HG03575 (cell line): ENCODE data around the gene IL5RA.
A peak's percentile ranks its signal among the peaks of the same experiment; 100 is the strongest.

Experiments
- ATAC-seq: cut with Tn5 transposase; IDR thresholded peaks from one replicate; pipeline ENCODE4 v1.9.1; 2021; ENCODE audit not compliant: unreplicated experiment, insufficient number of reproducible peaks, low FRiP score; ENCODE audit errors: extremely low read depth

IL5RA gene

GRCh38 chr3:3074551-3075257 lies 35.5 kb downstream of the IL5RA start:
- no peak for ATAC-seq

GRCh38 chr3:3071136-3071535 lies 39.0 kb downstream of the IL5RA start:
- ATAC-seq = no peak

GRCh38 chr3:3069723-3070122 lies 40.5 kb downstream of the IL5RA start:
- no peak for ATAC-seq

- ATAC-seq = no peak
Measured at GRCh38 chr3:3068358-3068881, 41.8 kb downstream of the IL5RA start.

DNA sequence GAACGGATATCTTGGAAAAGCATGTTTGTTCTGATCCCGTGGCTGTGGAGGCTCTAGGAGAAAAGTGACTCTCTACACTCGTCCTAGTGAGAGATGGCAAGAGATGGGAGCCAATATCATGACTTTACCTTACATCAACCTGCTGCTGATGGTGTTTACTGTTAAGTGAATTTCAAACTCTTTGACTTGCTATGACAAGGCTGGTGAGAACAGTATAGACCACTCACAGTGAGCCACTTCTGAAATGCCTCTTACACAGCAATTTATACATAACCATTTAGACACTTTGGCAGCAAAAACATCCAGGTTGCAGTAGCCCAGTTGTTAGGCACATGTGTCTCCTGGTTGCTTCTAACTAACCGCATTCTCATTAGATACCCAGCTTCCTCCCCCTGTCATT lies 43.3 kb downstream of the IL5RA start:
- no peak for ATAC-seq

GRCh38 chr3:3066378-3066777 lies 43.8 kb downstream of the IL5RA start:
- ATAC-seq = no peak

DNA sequence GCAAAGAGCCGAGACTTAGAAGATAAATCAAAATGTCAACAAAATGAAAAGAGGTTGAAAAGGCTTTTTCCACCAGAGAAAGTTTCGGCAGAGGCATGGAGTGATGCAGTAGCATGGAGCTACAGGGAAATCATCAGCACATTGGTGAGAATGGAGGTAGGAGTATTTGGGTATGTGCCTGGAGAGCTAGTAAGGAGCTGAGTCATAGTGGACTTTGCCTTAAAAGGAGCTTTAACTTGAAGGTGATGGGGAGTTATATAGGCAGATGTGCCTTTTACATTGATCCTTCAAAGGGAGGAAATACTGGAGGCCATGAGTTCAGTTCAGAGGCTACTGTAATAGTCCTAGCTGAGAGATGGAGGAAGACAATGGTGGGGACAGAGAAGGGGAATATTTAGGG lies 44.3 kb downstream of the IL5RA start:
- ATAC-seq = no peak

DNA sequence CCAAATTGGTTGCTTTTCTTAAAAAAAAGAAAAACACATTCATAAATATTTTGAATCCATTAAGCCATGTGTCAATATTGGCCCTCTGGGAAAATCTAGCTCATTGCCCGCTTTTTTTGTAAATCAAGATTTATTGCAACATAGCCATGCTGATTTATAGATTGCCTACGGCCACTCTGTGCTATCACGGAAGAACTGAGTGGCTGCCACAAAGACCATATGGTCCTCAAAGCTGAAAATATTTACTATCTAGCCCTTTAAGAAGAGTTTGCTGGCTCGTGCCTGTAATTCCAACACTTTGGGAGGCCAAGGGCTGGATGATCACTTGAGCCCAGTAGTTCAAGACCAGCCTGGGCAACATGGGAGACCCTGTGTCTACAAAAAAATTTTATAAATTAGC lies 45.9 kb downstream of the IL5RA start:
- no peak for ATAC-seq

- no peak for ATAC-seq
Measured at GRCh38 chr3:3059645-3060044, 50.5 kb downstream of the IL5RA start.

- no peak for ATAC-seq
Measured at GRCh38 chr3:3053974-3054373, 56.2 kb downstream of the IL5RA start.

DNA sequence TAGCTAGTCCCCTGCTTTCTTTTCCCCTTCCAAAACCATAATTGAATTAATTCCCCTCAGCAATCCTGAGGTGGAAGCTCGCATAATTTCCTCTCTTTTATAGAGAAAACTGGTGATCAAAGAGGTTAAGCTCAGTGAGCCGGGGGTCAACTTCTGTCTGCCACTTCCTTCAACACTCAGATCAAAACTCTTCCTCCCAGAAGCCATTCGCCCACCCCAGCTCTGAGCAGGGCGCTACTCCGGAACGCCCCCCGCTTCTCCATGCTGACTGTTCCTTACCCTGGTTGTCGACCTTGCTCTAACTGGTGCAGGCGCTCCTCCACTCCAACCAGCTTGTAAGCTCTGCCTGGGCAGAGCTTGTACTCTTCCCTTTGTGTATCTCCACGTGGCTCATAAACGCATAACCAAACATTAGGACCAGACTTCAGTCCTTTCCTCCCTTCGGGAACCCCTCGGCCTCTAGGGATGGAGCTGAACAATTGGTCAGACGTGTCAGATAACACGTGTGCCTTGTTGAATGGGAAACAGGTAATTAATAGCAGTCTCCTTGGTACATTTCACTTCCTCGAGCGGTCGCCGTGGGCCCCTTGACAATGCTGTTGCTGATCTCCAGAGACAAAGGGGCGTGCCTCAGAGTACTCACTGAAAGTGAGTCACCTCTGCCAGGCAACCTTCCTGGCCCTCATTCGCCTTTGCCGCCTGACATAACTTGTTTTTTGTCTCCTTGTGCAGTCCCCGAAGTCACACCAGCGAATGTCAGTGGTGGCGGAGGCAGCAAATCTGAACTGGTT lies 71.8 kb downstream of the IL5RA start:
- no peak for ATAC-seq

DNA sequence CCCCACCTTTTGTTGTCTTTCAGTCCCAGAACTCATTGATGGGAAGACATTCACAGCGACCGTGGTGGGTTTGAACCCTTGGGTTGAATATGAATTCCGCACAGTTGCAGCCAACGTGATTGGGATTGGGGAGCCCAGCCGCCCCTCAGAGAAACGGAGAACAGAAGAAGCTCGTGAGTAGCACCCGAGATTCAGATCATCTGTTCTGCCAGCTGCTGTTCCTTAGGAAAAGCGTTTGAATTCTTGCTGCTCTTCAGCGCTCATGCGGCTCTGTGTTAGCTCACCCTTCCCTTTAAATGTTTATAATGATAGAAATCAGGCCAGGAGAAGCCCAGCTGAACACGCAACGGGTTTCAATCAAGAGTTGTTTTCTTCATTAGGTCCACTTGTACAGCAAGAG lies 73.0 kb downstream of the IL5RA start:
- ATAC-seq = no peak

DNA sequence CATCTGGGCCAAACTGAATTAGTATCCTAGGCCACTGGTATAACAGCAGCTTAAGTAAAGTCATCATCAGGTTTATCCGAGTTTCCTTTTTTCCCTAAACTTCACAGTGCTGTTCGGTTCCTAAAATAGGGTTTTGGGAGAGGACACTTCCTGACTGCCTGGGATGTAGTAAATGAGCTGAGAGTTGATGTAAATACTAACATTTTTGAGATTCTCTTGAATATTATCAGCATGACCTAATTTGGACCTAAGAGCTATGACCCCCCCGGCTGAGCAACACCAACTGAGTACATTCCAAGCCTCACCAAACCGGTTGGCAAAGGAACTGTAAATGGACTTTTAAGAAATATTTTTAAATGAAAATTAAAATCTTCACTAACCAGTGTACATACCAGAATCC lies 78.8 kb downstream of the IL5RA start:
- no peak for ATAC-seq

GRCh38 chr3:3027976-3028567 lies 82.1 kb downstream of the IL5RA start:
- peak; percentile 91 for ATAC-seq

- ATAC-seq = no peak
Measured at GRCh38 chr3:3023111-3023745, 86.9 kb downstream of the IL5RA start.

GRCh38 chr3:3020209-3020608 lies 90.0 kb downstream of the IL5RA start:
- ATAC-seq = no peak
